ENCODE data around the gene PDZD2. TPM values are rescaled to one million over a fixed set of nuclear protein-coding genes. Genes with fewer than 3 reads are reported as not detected.

PDZD2 gene
- total and polyA plus RNA-seq, 2 experiments from 2014 or later = 8.3 to 16.9 TPM

DNA sequence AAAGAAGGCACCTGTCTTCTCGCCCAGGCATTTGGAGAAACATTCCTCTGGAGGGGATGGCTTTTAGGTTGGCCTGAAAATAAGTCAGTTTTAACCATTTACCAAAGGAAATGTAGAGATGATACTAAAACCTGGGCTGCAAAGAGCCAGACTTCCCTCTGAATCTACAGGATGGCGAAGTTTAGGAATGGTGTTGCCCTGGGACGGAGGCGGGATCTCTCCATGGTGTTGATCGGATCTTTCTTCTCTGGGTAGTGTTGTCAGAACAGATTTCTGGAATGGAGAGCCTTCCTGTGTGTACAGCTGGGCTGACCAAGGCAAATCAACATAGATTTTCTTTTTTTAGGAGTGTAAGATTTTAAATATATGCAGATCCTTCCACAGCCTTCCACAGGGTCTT lies 159.2 kb downstream of the PDZD2 start (continued):
- TF ChIP-seq, protein P1, sequence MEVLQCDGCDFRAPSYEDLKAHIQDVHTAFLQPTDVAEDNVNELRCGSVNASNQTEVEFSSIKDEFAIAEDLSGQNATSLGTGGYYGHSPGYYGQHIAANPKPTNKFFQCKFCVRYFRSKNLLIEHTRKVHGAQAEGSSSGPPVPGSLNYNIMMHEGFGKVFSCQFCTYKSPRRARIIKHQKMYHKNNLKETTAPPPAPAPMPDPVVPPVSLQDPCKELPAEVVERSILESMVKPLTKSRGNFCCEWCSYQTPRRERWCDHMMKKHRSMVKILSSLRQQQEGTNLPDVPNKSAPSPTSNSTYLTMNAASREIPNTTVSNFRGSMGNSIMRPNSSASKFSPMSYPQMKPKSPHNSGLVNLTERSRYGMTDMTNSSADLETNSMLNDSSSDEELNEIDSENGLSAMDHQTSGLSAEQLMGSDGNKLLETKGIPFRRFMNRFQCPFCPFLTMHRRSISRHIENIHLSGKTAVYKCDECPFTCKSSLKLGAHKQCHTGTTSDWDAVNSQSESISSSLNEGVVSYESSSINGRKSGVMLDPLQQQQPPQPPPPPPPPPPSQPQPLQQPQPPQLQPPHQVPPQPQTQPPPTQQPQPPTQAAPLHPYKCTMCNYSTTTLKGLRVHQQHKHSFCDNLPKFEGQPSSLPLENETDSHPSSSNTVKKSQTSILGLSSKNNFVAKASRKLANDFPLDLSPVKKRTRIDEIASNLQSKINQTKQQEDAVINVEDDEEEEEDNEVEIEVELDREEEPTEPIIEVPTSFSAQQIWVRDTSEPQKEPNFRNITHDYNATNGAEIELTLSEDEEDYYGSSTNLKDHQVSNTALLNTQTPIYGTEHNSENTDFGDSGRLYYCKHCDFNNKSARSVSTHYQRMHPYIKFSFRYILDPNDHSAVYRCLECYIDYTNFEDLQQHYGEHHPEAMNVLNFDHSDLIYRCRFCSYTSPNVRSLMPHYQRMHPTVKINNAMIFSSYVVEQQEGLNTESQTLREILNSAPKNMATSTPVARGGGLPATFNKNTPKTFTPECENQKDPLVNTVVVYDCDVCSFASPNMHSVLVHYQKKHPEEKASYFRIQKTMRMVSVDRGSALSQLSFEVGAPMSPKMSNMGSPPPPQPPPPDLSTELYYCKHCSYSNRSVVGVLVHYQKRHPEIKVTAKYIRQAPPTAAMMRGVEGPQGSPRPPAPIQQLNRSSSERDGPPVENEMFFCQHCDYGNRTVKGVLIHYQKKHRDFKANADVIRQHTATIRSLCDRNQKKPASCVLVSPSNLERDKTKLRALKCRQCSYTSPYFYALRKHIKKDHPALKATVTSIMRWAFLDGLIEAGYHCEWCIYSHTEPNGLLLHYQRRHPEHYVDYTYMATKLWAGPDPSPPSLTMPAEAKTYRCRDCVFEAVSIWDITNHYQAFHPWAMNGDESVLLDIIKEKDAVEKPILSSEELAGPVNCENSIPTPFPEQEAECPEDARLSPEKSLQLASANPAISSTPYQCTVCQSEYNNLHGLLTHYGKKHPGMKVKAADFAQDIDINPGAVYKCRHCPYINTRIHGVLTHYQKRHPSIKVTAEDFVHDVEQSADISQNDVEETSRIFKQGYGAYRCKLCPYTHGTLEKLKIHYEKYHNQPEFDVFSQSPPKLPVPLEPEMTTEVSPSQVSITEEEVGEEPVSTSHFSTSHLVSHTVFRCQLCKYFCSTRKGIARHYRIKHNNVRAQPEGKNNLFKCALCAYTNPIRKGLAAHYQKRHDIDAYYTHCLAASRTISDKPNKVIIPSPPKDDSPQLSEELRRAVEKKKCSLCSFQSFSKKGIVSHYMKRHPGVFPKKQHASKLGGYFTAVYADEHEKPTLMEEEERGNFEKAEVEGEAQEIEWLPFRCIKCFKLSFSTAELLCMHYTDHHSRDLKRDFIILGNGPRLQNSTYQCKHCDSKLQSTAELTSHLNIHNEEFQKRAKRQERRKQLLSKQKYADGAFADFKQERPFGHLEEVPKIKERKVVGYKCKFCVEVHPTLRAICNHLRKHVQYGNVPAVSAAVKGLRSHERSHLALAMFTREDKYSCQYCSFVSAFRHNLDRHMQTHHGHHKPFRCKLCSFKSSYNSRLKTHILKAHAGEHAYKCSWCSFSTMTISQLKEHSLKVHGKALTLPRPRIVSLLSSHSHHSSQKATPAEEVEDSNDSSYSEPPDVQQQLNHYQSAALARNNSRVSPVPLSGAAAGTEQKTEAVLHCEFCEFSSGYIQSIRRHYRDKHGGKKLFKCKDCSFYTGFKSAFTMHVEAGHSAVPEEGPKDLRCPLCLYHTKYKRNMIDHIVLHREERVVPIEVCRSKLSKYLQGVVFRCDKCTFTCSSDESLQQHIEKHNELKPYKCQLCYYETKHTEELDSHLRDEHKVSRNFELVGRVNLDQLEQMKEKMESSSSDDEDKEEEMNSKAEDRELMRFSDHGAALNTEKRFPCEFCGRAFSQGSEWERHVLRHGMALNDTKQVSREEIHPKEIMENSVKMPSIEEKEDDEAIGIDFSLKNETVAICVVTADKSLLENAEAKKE (CRISPR knock-in tag; IDR thresholded peaks at IDR 0.05) = no peak

DNA sequence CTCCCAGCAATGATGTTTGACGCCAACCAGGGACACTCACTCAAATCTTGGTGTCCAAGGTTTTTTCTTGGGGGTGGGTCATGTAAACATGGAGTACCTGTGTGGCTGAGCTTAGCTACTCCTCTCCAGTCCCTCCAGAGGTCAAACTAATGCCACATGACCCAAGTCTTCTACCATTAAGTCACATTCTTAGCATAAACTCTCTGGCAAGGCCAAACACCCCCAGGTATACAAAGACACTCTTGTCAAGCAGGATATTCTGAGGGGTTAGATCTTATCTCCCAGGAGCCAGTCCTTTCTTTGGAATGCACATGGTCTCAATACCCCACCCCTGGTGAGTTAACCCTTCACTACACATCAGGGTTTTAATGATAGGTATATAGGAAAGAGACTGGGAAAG lies 161.4 kb downstream of the PDZD2 start:
- Histone ChIP-seq H3K4me2 (no peak overlapping the region), H4K20me1 (replicated peaks; ENCODE audit: insufficient read depth) (no peaks in the 10 kb centered on the region), H3K4me1 (ENCODE audit: insufficient read depth) (no peaks in the 10 kb centered on the region), H3K9me2 (ENCODE audit: insufficient read depth) (no peaks in the 10 kb centered on the region), H3K27ac (ENCODE audit: low read depth) (no peak overlapping the region), H3K36me3 (ENCODE audit: insufficient read depth) (no peaks in the 10 kb centered on the region), H3K79me2 (replicated peaks; ENCODE audit: insufficient read depth) (no peaks in the 10 kb centered on the region), H3F3A (replicated peaks; ENCODE audit: low read depth) (no peaks in the 10 kb centered on the region), H2AFZ (no peak overlapping the region), H3K4me3 (no peak overlapping the region), H3K27me3 (ENCODE audit: insufficient read depth) (no peaks in the 10 kb centered on the region)
- Mint-ChIP-seq H3K36me3 (ENCODE audit: low read depth) (no peaks in the 10 kb centered on the region), H3K27me3 (ENCODE audit: insufficient read depth, low read depth, poor library complexity) (peaks cover 11% of the 10 kb centered on the region), H3K4me3 (no peak overlapping the region), H3K9me3 (no peaks in the 10 kb centered on the region; the same call in none of the 3 replicates), H3K27ac (no peak overlapping the region), H3K4me1 (no peaks in the 10 kb centered on the region)
- DNase-seq (ENCODE audit: low spot score) = no peak
- no peak for ATAC-seq
- TF ChIP-seq NANOG (IDR thresholded peaks at IDR 0.05; ENCODE audit: borderline replicate concordance) = no peak
- TF ChIP-seq CREB1 (CRISPR knock-in tag; IDR thresholded peaks at IDR 0.05; ENCODE audit: low read depth) = no peak
- TF ChIP-seq POLR2AphosphoS5 (IDR thresholded peaks at IDR 0.05; ENCODE audit: low read depth) = no peak
- no peak for TF ChIP-seq ZNF331 (CRISPR knock-in tag; IDR thresholded peaks at IDR 0.05; ENCODE audit: low read depth)
- TF ChIP-seq, protein P2, sequence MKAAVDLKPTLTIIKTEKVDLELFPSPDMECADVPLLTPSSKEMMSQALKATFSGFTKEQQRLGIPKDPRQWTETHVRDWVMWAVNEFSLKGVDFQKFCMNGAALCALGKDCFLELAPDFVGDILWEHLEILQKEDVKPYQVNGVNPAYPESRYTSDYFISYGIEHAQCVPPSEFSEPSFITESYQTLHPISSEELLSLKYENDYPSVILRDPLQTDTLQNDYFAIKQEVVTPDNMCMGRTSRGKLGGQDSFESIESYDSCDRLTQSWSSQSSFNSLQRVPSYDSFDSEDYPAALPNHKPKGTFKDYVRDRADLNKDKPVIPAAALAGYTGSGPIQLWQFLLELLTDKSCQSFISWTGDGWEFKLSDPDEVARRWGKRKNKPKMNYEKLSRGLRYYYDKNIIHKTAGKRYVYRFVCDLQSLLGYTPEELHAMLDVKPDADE (IDR thresholded peaks at IDR 0.05) = no peak
- TF ChIP-seq, protein P1 (CRISPR knock-in tag; IDR thresholded peaks at IDR 0.05) = no peak
- TF ChIP-seq ZNF114 (CRISPR knock-in tag; IDR thresholded peaks at IDR 0.05) = no peak
- TF ChIP-seq STAT1 (IDR thresholded peaks at IDR 0.05; ENCODE audit: unreplicated experiment) = no peak

Measured in GM23338 (cell line).